Measurements from ENCODE around the gene EDRF1.

The EDRF1 gene

DNA sequence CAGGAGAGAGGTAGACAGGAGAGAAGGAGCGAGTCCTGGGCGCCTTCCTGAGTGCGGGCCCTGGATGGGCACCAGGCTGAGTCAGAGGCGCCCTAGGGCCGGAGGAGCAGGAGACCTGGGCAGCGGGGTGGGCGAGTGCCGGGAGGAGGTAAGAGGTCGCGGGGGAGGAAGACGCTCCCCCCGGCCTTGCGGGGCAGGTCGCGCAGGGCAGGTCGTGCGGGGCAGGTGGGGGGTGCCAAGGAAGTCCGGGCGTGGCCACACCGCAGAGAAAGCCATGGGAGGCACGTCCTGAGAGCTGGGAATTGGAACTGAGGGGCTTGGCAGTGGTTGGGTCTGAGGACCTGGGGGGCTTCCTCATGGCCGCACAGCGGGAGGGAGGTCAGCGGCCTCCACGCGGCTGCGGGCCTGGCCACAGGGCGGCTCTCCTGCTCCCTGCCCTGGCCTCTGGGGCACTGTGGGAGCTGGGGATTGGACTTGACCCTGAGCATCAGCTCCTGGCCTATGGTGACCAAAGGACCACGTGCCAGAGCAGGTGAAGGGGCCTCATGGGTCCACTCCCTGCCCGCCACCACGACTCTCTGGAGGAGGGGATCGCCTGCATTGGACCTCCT lies 55.2 kb downstream of the EDRF1 start:
- Histone ChIP-seq H3K4me3 (ENCODE audit: low read length) (no peak overlapping the region), H3K36me3 (ENCODE audit: insufficient read depth, low read length) (peaks cover under 1% of the 10 kb centered on the region), H2AFZ (ENCODE audit: low read depth, low read length) (no peak overlapping the region), H3K4me1 (ENCODE audit: insufficient read depth, low read length) (no peaks in the 10 kb centered on the region), H3K9me3 (ENCODE audit: low read length) (no peaks in the 10 kb centered on the region), H3K27me3 (ENCODE audit: insufficient read depth, low read length) (no peaks in the 10 kb centered on the region)

DNA sequence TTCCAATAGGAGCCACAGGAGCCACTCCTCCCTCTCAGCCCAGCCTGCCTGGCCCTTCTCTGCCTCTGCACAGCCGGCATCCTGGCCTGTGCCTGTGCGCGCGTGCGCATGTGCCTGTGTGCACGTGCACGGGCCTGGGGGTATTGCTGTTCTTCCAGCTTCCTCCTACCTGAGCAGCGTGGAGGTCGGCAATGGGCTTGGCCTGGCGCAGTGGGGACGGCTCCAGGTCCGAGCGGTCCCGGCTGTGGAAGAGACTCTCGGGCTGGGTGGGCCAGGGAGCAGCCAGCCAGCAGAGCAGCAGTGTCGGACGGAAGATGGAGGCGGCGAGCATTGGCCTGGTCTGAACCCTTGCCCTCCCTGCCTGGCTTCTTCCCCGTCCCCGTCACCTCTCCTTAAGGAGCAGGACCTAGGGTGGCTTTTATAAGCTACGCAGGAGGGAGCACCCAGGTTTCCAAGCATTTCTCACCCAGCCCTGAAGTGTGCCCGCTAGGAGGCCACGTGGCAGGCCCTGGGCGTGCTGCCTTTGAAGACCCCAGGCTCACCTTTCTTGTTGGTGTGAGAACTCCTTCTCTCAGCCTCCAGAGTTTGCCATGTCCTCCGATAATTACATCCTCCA lies 56.1 kb downstream of the EDRF1 start, which contains the start of gene MMP21:
Gene MMP21 (minus strand): TSS at position 331 of the 616 bp plus-strand sequence. CDS start 0 bp downstream, at position 331.
- no peaks in the 10 kb centered on the region for H3K4me1 ChIP-seq (ENCODE audit: insufficient read depth, low read length)
- H3K4me3 ChIP-seq (ENCODE audit: low read length) = no peak within 1 kb of the TSS
- H3K36me3 ChIP-seq (ENCODE audit: insufficient read depth, low read length) = no peaks in the 10 kb centered on the region
- no peaks in the 10 kb centered on the region for H3K9me3 ChIP-seq (ENCODE audit: low read length)
- H3K27me3 ChIP-seq (ENCODE audit: insufficient read depth, low read length) = no peaks in the 10 kb centered on the region
- no peak within 1 kb of the TSS for H2AFZ ChIP-seq (ENCODE audit: low read depth, low read length)

DNA sequence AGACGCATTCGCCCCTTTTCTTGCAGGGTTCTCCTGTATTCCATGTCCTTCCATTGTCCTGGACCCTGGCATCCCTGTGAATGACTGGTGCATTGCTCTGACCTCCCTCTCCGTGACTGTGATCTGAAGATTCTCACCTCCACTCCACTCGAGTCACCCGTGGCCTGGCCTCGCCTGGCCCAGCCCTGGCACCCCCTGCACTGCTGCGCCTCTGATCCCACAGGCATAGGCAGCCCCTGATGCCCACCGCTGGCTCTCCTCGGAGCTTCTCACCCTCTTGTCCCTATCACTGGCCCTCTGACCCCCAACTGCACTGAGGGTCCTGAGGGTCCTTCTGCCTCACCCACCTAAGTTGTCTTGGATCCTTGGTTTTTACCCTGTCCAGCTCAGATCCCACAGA lies 58.3 kb downstream of the EDRF1 start:
- Histone ChIP-seq H3K36me3 (ENCODE audit: insufficient read depth, low read length) (no peaks in the 10 kb centered on the region), H3K4me3 (ENCODE audit: low read length) (no peak overlapping the region), H3K9me3 (ENCODE audit: low read length) (no peaks in the 10 kb centered on the region), H3K27me3 (ENCODE audit: insufficient read depth, low read length) (no peaks in the 10 kb centered on the region), H2AFZ (ENCODE audit: low read depth, low read length) (no peak overlapping the region), H3K4me1 (ENCODE audit: insufficient read depth, low read length) (peaks cover 8% of the 10 kb centered on the region)

DNA sequence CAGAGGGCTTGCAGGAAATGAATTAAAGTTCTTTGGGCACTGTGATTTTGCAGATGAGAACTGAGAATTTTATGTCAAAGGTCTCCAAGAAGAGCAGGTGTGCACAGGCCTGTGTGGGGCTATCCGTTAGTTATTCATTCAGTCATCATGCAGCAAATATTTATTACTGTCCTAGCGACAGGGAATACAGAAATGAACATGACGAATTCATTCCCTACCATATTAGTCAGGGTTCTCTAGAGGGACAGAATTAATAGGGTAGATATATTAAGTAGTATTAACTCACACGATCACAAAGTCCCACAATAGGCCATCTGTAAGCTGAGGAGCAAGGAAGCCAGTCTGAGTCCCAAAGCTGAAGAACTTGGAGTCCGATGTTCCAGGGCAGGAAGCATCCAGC lies 59.0 kb downstream of the EDRF1 start:
- H3K4me1 ChIP-seq (ENCODE audit: insufficient read depth, low read length) = peaks cover 11% of the 10 kb centered on the region
- no peak overlapping the region for H2AFZ ChIP-seq (ENCODE audit: low read depth, low read length)
- H3K36me3 ChIP-seq (ENCODE audit: insufficient read depth, low read length) = no peaks in the 10 kb centered on the region
- H3K27me3 ChIP-seq (ENCODE audit: insufficient read depth, low read length) = no peaks in the 10 kb centered on the region
- no peaks in the 10 kb centered on the region for H3K9me3 ChIP-seq (ENCODE audit: low read length)
- no peak overlapping the region for H3K4me3 ChIP-seq (ENCODE audit: low read length)

DNA sequence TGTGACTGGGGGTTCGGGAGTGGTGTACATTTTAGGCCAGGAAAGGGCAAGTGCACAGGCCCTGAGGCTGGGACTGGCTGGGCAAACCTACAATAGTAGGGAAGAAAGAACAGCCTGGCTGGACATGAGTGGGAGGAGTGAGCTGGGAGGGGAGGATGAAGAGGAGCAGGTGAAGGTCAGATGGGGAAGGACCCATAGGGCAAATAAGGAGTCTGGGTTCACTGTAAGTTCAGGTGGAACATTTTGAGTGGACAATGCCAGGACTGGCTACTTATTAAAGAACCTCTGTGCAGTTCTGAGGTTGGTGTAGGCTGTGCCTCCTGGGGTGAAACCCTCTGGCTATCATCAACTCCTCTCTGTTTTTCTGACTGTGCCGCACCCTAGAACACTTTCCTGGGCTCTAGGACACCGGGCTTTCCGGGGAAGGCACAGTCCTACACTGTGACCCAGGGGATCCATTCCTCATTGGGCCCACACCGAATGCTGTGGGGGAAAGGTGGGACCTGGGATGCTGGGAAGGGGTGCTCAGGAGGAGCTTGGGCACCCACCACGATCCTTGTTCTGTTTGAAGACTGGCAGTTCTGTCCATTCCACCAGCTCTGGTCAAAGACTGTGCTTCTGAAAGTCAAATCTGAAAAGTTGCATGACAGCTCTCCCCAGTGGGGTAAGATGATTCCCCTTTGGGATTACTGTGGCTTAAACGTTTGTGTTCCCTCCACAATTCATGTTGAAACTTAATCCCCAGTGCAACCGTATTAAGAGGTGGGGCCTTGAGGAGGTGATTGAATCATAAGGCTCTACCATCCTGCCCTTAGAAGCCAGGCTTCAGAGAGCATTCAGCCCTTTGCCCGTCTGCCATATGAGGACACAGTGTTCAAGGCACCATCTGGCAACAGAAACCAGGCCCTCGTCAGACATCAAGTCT lies 60.2 kb downstream of the EDRF1 start:
- Histone ChIP-seq H3K36me3 (ENCODE audit: insufficient read depth, low read length) (no peaks in the 10 kb centered on the region), H3K4me3 (ENCODE audit: low read length) (no peak overlapping the region), H3K9me3 (ENCODE audit: low read length) (no peaks in the 10 kb centered on the region), H3K27me3 (ENCODE audit: insufficient read depth, low read length) (no peaks in the 10 kb centered on the region), H3K4me1 (ENCODE audit: insufficient read depth, low read length) (peaks cover 11% of the 10 kb centered on the region), H2AFZ (ENCODE audit: low read depth, low read length) (no peak overlapping the region)

DNA sequence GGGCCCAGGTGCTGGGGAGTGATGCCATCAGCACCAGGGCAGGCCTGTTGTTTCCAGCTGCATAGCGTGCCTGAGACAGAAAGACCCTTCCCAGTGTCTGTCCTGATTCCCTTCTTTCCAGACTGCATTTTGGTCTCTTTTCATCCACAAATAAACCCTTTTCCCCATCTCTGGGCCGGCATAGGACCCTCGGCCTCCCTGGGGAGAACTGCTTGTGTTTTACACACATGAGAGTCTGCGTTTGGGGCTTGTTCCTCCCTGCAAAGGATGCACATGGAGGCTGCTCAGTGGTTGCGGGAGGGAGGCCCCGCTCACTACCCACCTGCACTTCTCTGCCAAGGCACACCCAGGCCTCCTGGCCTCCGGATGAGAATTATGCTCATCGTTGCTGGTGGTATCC lies 61.9 kb downstream of the EDRF1 start:
- H3K9me3 ChIP-seq (ENCODE audit: low read length) = no peaks in the 10 kb centered on the region
- H3K4me3 ChIP-seq (ENCODE audit: low read length) = no peak overlapping the region
- no peaks in the 10 kb centered on the region for H3K36me3 ChIP-seq (ENCODE audit: insufficient read depth, low read length)
- H3K27me3 ChIP-seq (ENCODE audit: insufficient read depth, low read length) = no peaks in the 10 kb centered on the region
- peaks cover 11% of the 10 kb centered on the region for H3K4me1 ChIP-seq (ENCODE audit: insufficient read depth, low read length)
- H2AFZ ChIP-seq (ENCODE audit: low read depth, low read length) = no peak overlapping the region

DNA sequence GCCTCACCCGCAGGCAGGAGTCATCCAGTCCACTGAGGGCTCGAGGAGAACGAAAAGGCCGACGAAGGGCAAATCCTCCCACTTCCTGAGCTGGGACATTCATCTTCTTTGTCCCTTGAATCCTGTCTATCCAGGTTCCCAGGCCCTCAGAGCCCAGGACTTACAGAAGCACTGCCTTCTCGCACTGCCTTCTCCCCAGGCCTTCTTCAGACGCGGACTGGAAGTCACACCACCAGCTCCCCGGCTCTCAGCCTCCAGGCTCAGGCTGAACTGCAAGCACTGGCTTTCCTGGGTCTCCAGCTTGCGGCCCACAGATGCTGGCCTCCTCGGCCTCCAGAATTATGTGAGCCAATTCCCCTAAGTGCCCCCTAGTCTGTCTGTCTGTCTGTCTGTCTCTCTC lies 62.5 kb downstream of the EDRF1 start:
- no peak overlapping the region for H3K4me3 ChIP-seq (ENCODE audit: low read length)
- H3K9me3 ChIP-seq (ENCODE audit: low read length) = no peaks in the 10 kb centered on the region
- H2AFZ ChIP-seq (ENCODE audit: low read depth, low read length) = no peak overlapping the region
- H3K27me3 ChIP-seq (ENCODE audit: insufficient read depth, low read length) = no peaks in the 10 kb centered on the region
- no peaks in the 10 kb centered on the region for H3K36me3 ChIP-seq (ENCODE audit: insufficient read depth, low read length)
- H3K4me1 ChIP-seq (ENCODE audit: insufficient read depth, low read length) = peaks cover 11% of the 10 kb centered on the region

DNA sequence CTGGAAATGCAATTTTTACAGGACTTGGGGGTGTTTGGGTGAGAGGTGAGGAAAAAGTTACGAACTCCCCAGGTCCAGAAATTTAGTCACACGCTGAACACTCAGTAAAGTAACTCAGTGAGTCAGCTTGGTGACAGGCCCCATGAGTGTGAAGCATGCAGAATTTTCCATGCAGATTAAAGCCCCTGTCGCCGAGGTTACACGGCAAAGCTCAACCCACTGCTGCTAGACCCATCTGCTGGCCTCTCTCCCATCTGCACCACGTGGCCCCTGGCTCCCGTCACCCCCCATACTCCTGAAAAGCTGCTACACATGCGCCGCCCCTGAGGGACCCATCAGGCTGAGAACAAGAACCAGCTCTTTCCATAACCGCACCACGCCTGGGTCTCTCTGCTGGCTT lies 63.1 kb downstream of the EDRF1 start:
- Histone ChIP-seq H3K27me3 (ENCODE audit: insufficient read depth, low read length) (no peaks in the 10 kb centered on the region), H3K4me3 (ENCODE audit: low read length) (no peak overlapping the region), H2AFZ (ENCODE audit: low read depth, low read length) (no peak overlapping the region), H3K4me1 (ENCODE audit: insufficient read depth, low read length) (peaks cover 11% of the 10 kb centered on the region), H3K9me3 (ENCODE audit: low read length) (no peaks in the 10 kb centered on the region), H3K36me3 (ENCODE audit: insufficient read depth, low read length) (no peaks in the 10 kb centered on the region)

DNA sequence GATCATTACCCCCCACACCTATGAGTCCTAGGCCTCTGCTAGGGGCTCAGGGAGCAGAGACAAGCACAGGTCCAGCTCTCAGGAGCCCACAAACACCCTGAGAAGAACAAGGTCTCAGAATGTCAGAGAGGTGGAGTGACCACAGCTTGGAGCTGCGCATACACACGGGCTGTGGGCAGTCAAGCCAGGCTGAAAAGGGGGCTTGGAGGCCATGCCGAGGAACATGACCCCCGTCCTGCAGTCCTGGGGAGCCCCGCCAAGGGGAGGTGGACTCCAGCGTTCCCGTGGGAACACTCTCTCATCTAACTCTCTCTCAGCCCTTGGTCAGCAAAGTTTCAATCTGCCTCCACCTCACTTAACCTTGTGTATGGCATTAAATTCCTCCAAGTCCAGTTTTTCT lies 63.9 kb downstream of the EDRF1 start:
- Histone ChIP-seq H2AFZ (ENCODE audit: low read depth, low read length) (no peak overlapping the region), H3K9me3 (ENCODE audit: low read length) (no peaks in the 10 kb centered on the region), H3K4me1 (ENCODE audit: insufficient read depth, low read length) (peaks cover 11% of the 10 kb centered on the region), H3K4me3 (ENCODE audit: low read length) (no peak overlapping the region), H3K36me3 (ENCODE audit: insufficient read depth, low read length) (no peaks in the 10 kb centered on the region), H3K27me3 (ENCODE audit: insufficient read depth, low read length) (no peaks in the 10 kb centered on the region)

DNA sequence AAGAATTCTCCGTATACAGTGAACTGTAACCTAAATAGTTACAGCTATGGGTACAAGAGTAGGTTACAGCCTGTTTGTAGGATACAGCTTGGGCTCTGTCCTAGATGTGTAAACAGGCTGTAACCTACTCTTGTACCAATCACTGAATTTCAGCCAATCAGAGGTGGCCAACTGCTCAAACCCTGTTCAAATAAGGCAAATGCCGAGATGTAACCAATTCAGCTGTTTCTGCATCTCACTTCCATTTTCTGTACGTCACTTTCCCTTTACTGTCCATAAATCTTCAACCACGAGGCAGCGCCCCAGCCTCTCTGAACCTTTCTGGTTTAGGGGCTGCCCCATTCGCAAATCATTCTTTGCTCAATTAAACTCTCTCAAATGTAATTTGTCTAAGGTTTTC lies 64.4 kb downstream of the EDRF1 start:
- Histone ChIP-seq H3K27me3 (ENCODE audit: insufficient read depth, low read length) (no peaks in the 10 kb centered on the region), H3K4me1 (ENCODE audit: insufficient read depth, low read length) (peaks cover 11% of the 10 kb centered on the region), H3K36me3 (ENCODE audit: insufficient read depth, low read length) (peaks cover 4% of the 10 kb centered on the region), H3K4me3 (ENCODE audit: low read length) (no peak overlapping the region), H2AFZ (ENCODE audit: low read depth, low read length) (no peak overlapping the region), H3K9me3 (ENCODE audit: low read length) (no peaks in the 10 kb centered on the region)

DNA sequence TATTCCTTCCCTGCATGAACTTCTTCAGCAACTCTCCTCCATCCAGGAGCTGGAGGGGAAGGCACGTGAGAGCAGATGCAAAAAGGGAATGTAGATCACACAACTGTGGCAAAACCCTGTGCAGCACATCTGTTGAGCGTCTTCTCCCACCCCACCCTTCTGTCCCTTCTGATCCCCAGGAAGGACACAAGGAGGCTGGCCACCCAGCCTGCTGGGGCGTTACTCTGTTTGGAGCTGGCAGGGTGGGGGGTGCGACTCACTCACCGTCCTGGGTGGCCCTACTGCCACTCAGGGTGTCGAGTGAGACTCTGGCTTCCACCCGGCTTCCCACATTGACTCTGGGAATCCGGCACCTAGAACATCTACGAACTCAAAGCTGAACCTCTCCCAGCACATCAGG lies 66.3 kb downstream of the EDRF1 start:
- Histone ChIP-seq H3K4me1 (ENCODE audit: insufficient read depth, low read length) (peaks cover 11% of the 10 kb centered on the region), H3K36me3 (ENCODE audit: insufficient read depth, low read length) (peaks cover 10% of the 10 kb centered on the region), H3K27me3 (ENCODE audit: insufficient read depth, low read length) (no peaks in the 10 kb centered on the region), H3K9me3 (ENCODE audit: low read length) (no peaks in the 10 kb centered on the region), H3K4me3 (ENCODE audit: low read length) (no peak overlapping the region), H2AFZ (ENCODE audit: low read depth, low read length) (no peak overlapping the region)

DNA sequence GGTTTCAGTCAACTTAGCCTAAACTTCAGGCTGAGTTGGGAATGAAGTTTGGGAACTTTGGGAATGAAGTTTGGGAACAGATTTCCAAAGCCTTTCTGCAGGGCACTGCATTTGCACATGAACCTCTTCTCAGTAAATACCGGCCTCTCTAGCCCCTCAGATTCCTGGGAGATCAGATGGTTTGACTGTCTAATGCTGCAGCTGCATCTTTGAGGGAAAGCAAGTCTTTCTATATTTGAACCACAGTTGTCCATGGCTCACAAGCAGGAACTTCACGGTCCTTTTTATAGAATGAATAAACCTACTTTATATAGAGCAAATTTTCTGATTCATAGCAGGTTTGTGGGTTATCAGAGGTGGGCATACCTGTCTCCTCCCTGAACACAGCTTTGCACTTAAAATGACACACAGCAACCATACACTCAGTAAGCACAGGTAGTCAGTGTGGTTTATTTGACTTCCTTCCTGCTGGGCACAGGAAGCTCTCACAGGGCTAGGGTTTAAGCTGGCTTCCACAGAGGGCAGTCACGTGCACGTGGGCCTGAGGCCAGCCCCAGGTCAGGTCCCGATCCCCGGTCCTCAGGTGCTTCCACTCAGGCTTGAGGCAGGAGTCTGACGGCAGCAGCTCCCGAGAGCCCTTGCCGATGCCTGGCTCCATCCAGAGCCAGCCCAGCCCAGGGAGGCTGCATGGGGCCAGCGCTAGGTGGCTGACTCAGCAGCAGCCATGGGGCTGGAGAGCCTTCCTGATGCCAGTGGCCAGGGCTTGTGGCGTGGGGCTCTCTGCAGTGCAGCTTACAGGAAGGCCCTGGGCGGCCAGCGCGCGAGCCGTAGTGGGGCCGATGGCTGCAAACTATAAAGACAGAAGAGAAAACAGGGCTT lies 68.9 kb downstream of the EDRF1 start:
- Histone ChIP-seq H2AFZ (ENCODE audit: low read depth, low read length) (no peak overlapping the region), H3K4me3 (ENCODE audit: low read length) (no peak overlapping the region), H3K36me3 (ENCODE audit: insufficient read depth, low read length) (peaks cover 25% of the 10 kb centered on the region), H3K4me1 (ENCODE audit: insufficient read depth, low read length) (no peaks in the 10 kb centered on the region), H3K27me3 (ENCODE audit: insufficient read depth, low read length) (no peaks in the 10 kb centered on the region), H3K9me3 (ENCODE audit: low read length) (no peaks in the 10 kb centered on the region)

All from neuron (in vitro differentiated cells).